Stimulated activated naive CD8-positive, alpha-beta T cell treated with anti-CD3 and anti-CD28 coated beads, Interleukin-15, Interleukin-2, amounts not matched to agents 100 U/mL and 50 U/mL, for 24 hours (primary cell): ENCODE results near the gene PDE9A.

Experiments
- ATAC-seq: fragments of 150-1000 bp; cut with Tn5 transposase; one replicate; pipeline ENCODE4 v1.10.0; 2021
- DNase-seq: peaks from one replicate; pipeline ENCODE4 v3.0.0; 2021

PDE9A gene

GRCh38 chr21:42739061-42739931 is 85.9 kb downstream of the PDE9A start:
- DNase-seq (no peak), ATAC-seq (no peak)

GRCh38 chr21:42740405-42740909 is 87.0 kb downstream of the PDE9A start:
- ATAC-seq = no peak
- no peak for DNase-seq

- no peak for DNase-seq
Measured at GRCh38 chr21:42741066-42741465, 87.6 kb downstream of the PDE9A start.

GRCh38 chr21:42744520-42745445 is 91.4 kb downstream of the PDE9A start:
- no peak for DNase-seq
- no peak for ATAC-seq

More at GRCh38 chr21:42741066-42741465, 87.6 kb downstream of the PDE9A start:
- ATAC-seq = no peak

GRCh38 chr21:42745511-42746239 is 92.3 kb downstream of the PDE9A start:
- DNase-seq (peak; percentile 24), ATAC-seq (peak; percentile 32)

- DNase-seq (no peak), ATAC-seq (peak; percentile 3)
Measured at GRCh38 chr21:42746240-42746592, 92.8 kb downstream of the PDE9A start.

- peak; percentile 46 for DNase-seq
- ATAC-seq = peak; percentile 53
Measured at GRCh38 chr21:42746593-42747275, 93.3 kb downstream of the PDE9A start.

- ATAC-seq (peak; percentile 20), DNase-seq (peak; percentile 12)
Measured at GRCh38 chr21:42747276-42747701, 93.9 kb downstream of the PDE9A start.

- ATAC-seq (no peak), DNase-seq (no peak)
Measured at GRCh38 chr21:42747746-42748351, 94.4 kb downstream of the PDE9A start.

- no peak for DNase-seq
- no peak for ATAC-seq
Measured at GRCh38 chr21:42748620-42749176, 95.3 kb downstream of the PDE9A start.

- no peak for ATAC-seq
- no peak for DNase-seq
Measured at GRCh38 chr21:42750737-42751530, 97.5 kb downstream of the PDE9A start.

- DNase-seq (no peak), ATAC-seq (no peak)
Measured at GRCh38 chr21:42751866-42752265, 98.4 kb downstream of the PDE9A start.

GRCh38 chr21:42753804-42754203 is 100.4 kb downstream of the PDE9A start:
- ATAC-seq (no peak), DNase-seq (no peak)

GRCh38 chr21:42754270-42754933 is 101.0 kb downstream of the PDE9A start:
- DNase-seq (no peak), ATAC-seq (no peak)

- no peak for DNase-seq
- ATAC-seq = no peak
Measured at GRCh38 chr21:42755031-42755665, 101.7 kb downstream of the PDE9A start.

GRCh38 chr21:42755766-42756579 is 102.6 kb downstream of the PDE9A start:
- no peak for DNase-seq

GRCh38 chr21:42756580-42757250 is 103.3 kb downstream of the PDE9A start:
- DNase-seq (no peak), ATAC-seq (no peak)

More at GRCh38 chr21:42755766-42756579, 102.6 kb downstream of the PDE9A start:
- ATAC-seq = no peak
